NK-92 treated with Interleukin-12 subunit alpha and Interleukin-12 subunit beta, amount 100 ng/mL, for 24 hours (cell line): ENCODE results near the gene TAF11L2.
"Not testable (repeated sequence)": the region's sequence is repeated elsewhere in the genome, so short reads cannot be mapped to it uniquely, and the experiment has no call there.

Experiments
- DNase-seq: peaks from one replicate; lab custom pipeline; 2025; lab: John Stamatoyannopoulos, UW

Gene TAF11L2

GRCh38 chr5:17526504-17526903 lies 28.5 kb downstream of the TAF11L2 start:
- not testable (repeated sequence) for DNase-seq

DNA sequence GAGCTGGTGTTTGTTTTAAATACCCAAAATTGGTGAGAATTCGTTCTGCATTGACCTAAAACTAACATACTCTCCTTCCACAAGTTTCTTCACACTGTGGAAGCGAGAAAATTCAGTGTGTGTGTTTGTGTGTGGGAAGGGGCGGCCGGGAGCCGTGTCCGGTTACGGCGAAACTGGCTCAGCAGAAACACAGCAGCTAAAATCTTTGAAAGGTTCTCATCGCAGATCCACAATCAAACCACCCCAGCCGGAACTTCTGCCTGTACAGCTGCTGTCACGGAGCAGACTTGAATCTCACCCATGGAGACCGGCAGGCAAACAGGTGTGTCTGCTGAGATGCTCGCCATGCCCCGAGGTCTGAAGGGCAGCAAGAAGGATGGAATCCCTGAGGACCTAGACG lies 30.3 kb downstream of the TAF11L2 start, which contains the start of gene TAF11L6:
TAF11L6 (plus strand) TSS at position 301 of the 400 bp plus-strand sequence.
- DNase-seq, result not testable (repeated sequence)
